HG02938 (cell line): Measurements from ENCODE around the gene PTPRA.
"Not testable (repeated sequence)": the region's sequence is repeated elsewhere in the genome, so short reads cannot be mapped to it uniquely, and the experiment has no call there.

Source experiments
- ATAC-seq: cut with Tn5 transposase; IDR thresholded peaks from one replicate; pipeline ENCODE4 v1.9.1; 2021; ENCODE audit warnings: mild to moderate bottlenecking, moderate library complexity; ENCODE audit not compliant: unreplicated experiment

PTPRA gene

GRCh38 chr20:2984028-2984501 lies 110.8 kb downstream of the PTPRA start:
- no peak for ATAC-seq

- ATAC-seq = no peak
Measured at GRCh38 chr20:2984956-2985661, 111.8 kb downstream of the PTPRA start.

GRCh38 chr20:2986466-2986865 lies 113.2 kb downstream of the PTPRA start:
- ATAC-seq = no peak

GRCh38 chr20:2987861-2988260 lies 114.6 kb downstream of the PTPRA start:
- no peak for ATAC-seq

GRCh38 chr20:2991532-2991931 lies 118.3 kb downstream of the PTPRA start:
- ATAC-seq = no peak

- no peak for ATAC-seq
Measured at GRCh38 chr20:2993250-2993649, 120.0 kb downstream of the PTPRA start.

GRCh38 chr20:2995796-2996195 lies 122.5 kb downstream of the PTPRA start:
- ATAC-seq = no peak

- ATAC-seq = no peak
Measured at GRCh38 chr20:2998728-2999127, 125.4 kb downstream of the PTPRA start.

- no peak for ATAC-seq
Measured at GRCh38 chr20:3000852-3001523, 127.7 kb downstream of the PTPRA start.

GRCh38 chr20:3003416-3003815 lies 130.1 kb downstream of the PTPRA start:
- ATAC-seq = no peak

GRCh38 chr20:3010985-3011723 lies 137.9 kb downstream of the PTPRA start:
- no peak for ATAC-seq

- ATAC-seq = no peak
Measured at GRCh38 chr20:3011752-3012151, 138.5 kb downstream of the PTPRA start.

- ATAC-seq = no peak
Measured at GRCh38 chr20:3013771-3014170, 140.5 kb downstream of the PTPRA start.

- no peak for ATAC-seq
Measured at GRCh38 chr20:3014179-3014578, 140.9 kb downstream of the PTPRA start.

GRCh38 chr20:3014662-3015061 lies 141.4 kb downstream of the PTPRA start:
- ATAC-seq = no peak

- ATAC-seq = not testable (repeated sequence)
Measured at GRCh38 chr20:3015302-3015701, 142.0 kb downstream of the PTPRA start.

- no peak for ATAC-seq
Measured at GRCh38 chr20:3021327-3021726, 148.0 kb downstream of the PTPRA start.

- no peak for ATAC-seq
Measured at GRCh38 chr20:3021777-3022176, 148.5 kb downstream of the PTPRA start.

GRCh38 chr20:3022559-3023490 lies 149.5 kb downstream of the PTPRA start:
- ATAC-seq = not testable (repeated sequence)

GRCh38 chr20:3027987-3028386 lies 154.7 kb downstream of the PTPRA start:
- ATAC-seq = no peak
